Upper lobe of left lung (tissue), 6 donors: ENCODE measurements around the gene TFF1. TPM values are rescaled to one million over a fixed set of nuclear protein-coding genes. Genes with fewer than 3 reads are reported as not detected.

Source experiments
- ATAC-seq, 2 donors: fragments of 200-7000 bp; cut with Tn5 transposase; one replicate each; pipeline ENCODE4 v1.9.1; 2022; ENCODE audit warnings: mild to moderate bottlenecking in 2 of 2, moderate library complexity in 2 of 2; ENCODE audit not compliant: low FRiP score in 2 of 2
- DNase-seq, 2 donors: peaks; one replicate each; pipeline ENCODE4 v3.0.0-alpha.2; 2019 to 2020
- H3K27ac ChIP-seq, 4 donors: fragments of 200-600 bp; sonication (generic); one replicate each; pipeline ENCODE4 v1.5.1; 2016 to 2019
- H3K27me3 ChIP-seq, 4 donors: fragments of 200-600 bp; sonication (generic); one replicate each; pipeline ENCODE4 v1.5.1; 2017 to 2019
- H3K36me3 ChIP-seq, 4 donors: fragments of 200-600 bp; sonication (generic); one replicate each; pipeline ENCODE4 v1.5.1; 2016 to 2019
- H3K4me1 ChIP-seq, 4 donors: fragments of 200-600 bp; sonication (generic); one replicate each; pipeline ENCODE4 v1.5.1; 2018 to 2019
- H3K4me3 ChIP-seq, 4 donors: fragments of 200-600 bp; sonication (generic); one replicate each; pipeline ENCODE4 v1.5.1; 2017 to 2019; ENCODE audit warnings: mild to moderate bottlenecking in 2 of 4, moderate library complexity in 1 of 4
- H3K9me3 ChIP-seq, 4 donors: fragments of 200-600 bp; sonication (generic); one replicate each; pipeline ENCODE4 v1.5.1; 2018 to 2019
- EP300 ChIP-seq, 4 donors: sonication (generic); formaldehyde crosslinking; IDR thresholded peaks; one replicate each; pipeline ENCODE4 v1.5.1; 2017; ENCODE audit warnings: antibody characterized with exemption in 4 of 4, control low read depth in 2 of 4
- POLR2A ChIP-seq, 4 donors: fragments of 450-650 bp; IDR thresholded peaks; one replicate each; pipeline ENCODE4 v1.5.1; 2016 to 2017; ENCODE audit warnings: antibody characterized with exemption in 4 of 4, mild to moderate bottlenecking in 2 of 4
- POLR2AphosphoS5 ChIP-seq, 2 donors: sonication (generic); formaldehyde crosslinking; IDR thresholded peaks; one replicate each; pipeline ENCODE4 v1.5.1; 2017; ENCODE audit warnings: antibody characterized with exemption in 2 of 2
- WGBS, 2 donors: methylation state at CpG; one replicate each; pipeline ENCODE4 v1.1.5; 2017 to 2018; 5-methylcytosine and 5-hydroxymethylcytosine counted together
- total RNA-seq, 6 donors: library from RNA; depleted of rRNA in 4 of 6; stranded (reverse); fragments of >200 nt in 4 of 6; gene quantifications; one replicate each; pipeline versions ENCODE4 v1.1.0 to v1.2.1, GENCODE V29; 2016 to 2021
- TF ChIP-seq, protein P1 (sequence below), 6 experiments: fragments of 450-650 bp in 4 of 6; fragments of 200-600 bp in 2 of 6; sonication (generic) in 2 of 6; IDR thresholded peaks; one replicate each; pipeline ENCODE4 v1.5.1; 2016 to 2019; ENCODE audit warnings: antibody characterized with exemption in 6 of 6
- donor health status: DM: no; HTN: no; CAD: no; lungs with moderate emphysema.
- donor health status: DM: no; HTN: yes; CAD: no; lungs with severe emphysema.

TFF1 gene
- total RNA-seq, 6 donors from 2014 or later, result 0.72 to 0.84 TPM; not detected in 4

DNA sequence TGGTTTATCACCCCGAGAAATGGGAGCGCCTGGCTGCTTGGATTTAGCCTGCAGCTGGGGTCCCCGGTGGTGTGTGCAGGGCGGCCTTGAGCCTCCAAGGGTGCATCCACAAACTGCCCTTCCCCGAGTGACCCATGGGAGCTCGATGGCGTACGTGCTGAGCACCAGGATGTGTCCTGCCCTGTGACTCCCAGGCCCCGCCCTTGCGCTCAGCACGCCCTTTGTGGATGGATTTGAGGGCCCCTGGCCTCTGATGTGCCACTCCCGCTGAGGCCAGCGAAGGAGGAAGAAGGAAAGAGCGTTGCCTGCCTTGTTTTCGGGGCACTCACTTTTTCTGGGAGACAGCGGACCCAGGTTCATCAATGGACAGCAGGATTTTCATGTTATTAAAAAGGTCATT lies 49.4 kb downstream of the TFF1 start:
- Histone ChIP-seq H3K27ac (no peak overlapping the region), H3K4me3 (no peak overlapping the region), H3K4me1 (peaks cover 7 to 26% (median 16%) of the 10 kb centered on the region in 4 donors), H3K27me3 (no peaks in the 10 kb centered on the region), H3K36me3 (no peaks in the 10 kb centered on the region), H3K9me3 (no peaks in the 10 kb centered on the region)
- ATAC-seq (no peak), DNase-seq (peak in 1 of 2 donors; percentile 55)
- TF ChIP-seq, protein P1, sequence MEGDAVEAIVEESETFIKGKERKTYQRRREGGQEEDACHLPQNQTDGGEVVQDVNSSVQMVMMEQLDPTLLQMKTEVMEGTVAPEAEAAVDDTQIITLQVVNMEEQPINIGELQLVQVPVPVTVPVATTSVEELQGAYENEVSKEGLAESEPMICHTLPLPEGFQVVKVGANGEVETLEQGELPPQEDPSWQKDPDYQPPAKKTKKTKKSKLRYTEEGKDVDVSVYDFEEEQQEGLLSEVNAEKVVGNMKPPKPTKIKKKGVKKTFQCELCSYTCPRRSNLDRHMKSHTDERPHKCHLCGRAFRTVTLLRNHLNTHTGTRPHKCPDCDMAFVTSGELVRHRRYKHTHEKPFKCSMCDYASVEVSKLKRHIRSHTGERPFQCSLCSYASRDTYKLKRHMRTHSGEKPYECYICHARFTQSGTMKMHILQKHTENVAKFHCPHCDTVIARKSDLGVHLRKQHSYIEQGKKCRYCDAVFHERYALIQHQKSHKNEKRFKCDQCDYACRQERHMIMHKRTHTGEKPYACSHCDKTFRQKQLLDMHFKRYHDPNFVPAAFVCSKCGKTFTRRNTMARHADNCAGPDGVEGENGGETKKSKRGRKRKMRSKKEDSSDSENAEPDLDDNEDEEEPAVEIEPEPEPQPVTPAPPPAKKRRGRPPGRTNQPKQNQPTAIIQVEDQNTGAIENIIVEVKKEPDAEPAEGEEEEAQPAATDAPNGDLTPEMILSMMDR (IDR thresholded peaks at IDR 0.05), result no peak
- TF ChIP-seq POLR2A (IDR thresholded peaks at IDR 0.05) (no peak), POLR2AphosphoS5 (IDR thresholded peaks at IDR 0.05) (no peak), EP300 (IDR thresholded peaks at IDR 0.05) (no peak)
- 94 to 95% methylated on average over 8 to 16 of the region's 16 CpGs for WGBS, 2 donors

DNA sequence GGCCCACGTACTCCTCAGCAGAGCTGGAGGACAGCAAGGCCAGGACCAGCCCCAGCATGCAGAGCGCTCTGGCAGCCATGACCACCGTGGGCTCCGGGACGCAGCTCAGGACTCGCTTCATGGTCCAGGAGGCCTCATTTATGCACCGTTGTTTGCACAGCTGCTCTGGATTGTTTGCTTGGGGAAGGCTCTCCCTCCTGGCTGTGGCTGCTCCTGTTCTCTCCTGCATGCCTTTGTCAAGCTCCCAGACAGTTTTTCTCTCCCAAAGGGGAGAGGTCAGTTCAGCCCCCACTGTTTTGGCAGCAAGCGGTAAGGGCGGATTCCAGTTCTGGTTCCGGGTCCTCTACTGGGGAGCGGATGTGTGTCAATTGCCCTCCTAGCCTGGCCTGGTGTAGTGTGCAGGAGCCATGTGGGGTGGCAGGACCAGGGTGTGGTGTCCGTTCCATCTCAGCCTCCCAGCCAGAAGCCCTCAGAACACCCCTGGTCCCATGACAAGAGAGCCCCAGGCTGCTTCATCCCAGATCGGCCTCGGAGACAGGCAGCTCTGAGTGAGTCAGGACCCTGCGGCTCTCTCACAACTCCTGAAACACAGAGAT lies 50.9 kb downstream of the TFF1 start, which contains the start of gene TFF3:
TFF3 (minus strand) TSS at position 114 of the 596 bp plus-strand sequence; CDS start at position 79, 35 bp downstream.
- Histone ChIP-seq H3K27me3 (no peaks in the 10 kb centered on the region), H3K4me1 (peaks cover 7 to 26% (median 16%) of the 10 kb centered on the region in 4 donors), H3K36me3 (no peaks in the 10 kb centered on the region), H3K27ac (no peak within 1 kb of the TSS), H3K4me3 (no peak within 1 kb of the TSS), H3K9me3 (no peaks in the 10 kb centered on the region)
- 67 to 74% methylated on average over 8 to 15 of the region's 15 CpGs for WGBS, 2 donors
- TF ChIP-seq, protein P1 (IDR thresholded peaks at IDR 0.05), result no peak
- TF ChIP-seq POLR2A (IDR thresholded peaks at IDR 0.05) (no peak), POLR2AphosphoS5 (IDR thresholded peaks at IDR 0.05) (no peak), EP300 (IDR thresholded peaks at IDR 0.05) (no peak)
- DNase-seq (peak in 1 of 2 donors; percentile 54), ATAC-seq (peak in 1 of 2 donors; percentile 1)

DNA sequence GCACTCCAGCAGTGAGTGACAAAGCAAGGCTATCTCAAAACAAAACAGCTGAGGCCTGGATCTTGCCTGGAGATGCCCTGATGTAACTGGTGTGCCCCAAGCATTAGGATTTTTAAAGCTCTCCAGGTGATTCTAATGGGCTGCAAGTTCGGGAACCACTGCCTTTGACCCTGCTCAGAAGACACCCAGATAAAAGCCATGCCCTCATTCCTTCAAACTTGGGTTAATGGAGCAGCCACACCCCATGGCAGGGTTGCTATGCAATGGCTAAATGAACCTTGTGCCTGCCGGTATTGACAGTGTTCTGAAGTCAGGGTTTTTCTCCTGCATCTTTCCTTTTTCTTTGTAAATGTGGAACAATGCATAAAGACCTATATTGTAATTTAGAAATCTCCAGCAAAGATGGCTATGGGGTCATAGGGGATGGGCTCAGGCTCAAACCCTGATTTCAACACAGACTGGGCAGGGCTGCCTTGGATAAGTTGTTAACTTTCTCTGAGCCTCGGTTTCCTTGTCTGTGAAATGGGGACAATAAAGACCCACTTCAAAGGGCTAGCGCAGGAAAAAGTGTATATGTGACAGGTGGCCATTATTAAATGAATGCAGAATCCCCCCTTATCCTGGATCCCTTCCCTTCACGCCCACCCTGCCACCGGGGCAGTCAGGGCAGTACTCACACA lies 51.6 kb downstream of the TFF1 start:
- Histone ChIP-seq H3K9me3 (no peaks in the 10 kb centered on the region), H3K36me3 (no peaks in the 10 kb centered on the region), H3K4me1 (peaks cover 9 to 27% (median 18%) of the 10 kb centered on the region in 4 donors), H3K4me3 (no peak overlapping the region), H3K27me3 (no peaks in the 10 kb centered on the region), H3K27ac (no peak overlapping the region)
- TF ChIP-seq POLR2AphosphoS5 (IDR thresholded peaks at IDR 0.05) (no peak), POLR2A (IDR thresholded peaks at IDR 0.05) (no peak), EP300 (IDR thresholded peaks at IDR 0.05) (no peak)
- TF ChIP-seq, protein P1 (IDR thresholded peaks at IDR 0.05), result no peak
- 78 to 87% methylated on average over 6 of the region's 6 CpGs for WGBS, 2 donors
- ATAC-seq (no peak), DNase-seq (no peak)

DNA sequence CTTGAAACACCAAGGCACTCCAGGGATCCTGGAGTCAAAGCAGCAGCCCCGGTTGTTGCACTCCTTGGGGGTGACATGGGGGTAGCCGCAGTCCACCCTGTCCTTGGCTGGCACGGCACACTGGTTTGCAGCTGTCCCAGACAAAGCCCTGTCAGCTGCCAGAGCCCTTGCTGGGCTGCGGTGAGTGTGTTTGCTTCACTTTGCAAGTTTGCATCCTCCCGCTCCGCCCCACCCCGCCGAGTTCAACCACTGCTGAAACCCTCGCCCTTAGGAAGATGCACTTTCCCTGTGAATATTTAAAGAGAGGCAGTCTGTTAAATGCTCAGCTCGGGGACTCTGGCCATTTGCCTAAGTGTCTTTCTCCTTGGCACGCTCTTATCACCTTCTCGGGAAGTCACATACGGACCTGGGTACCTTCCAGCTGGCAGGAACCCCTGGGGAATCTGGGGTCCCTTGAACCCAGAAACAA lies 52.8 kb downstream of the TFF1 start:
- Histone ChIP-seq H3K27me3 (no peaks in the 10 kb centered on the region), H3K4me3 (no peak overlapping the region), H3K27ac (no peak overlapping the region), H3K9me3 (no peaks in the 10 kb centered on the region), H3K36me3 (no peaks in the 10 kb centered on the region), H3K4me1 (peaks cover 14 to 25% (median 19%) of the 10 kb centered on the region in 4 donors)
- 26 to 39% methylated on average over 7 to 13 of the region's 13 CpGs for WGBS, 2 donors
- no peak for ATAC-seq
- TF ChIP-seq POLR2A (IDR thresholded peaks at IDR 0.05) (no peak), POLR2AphosphoS5 (IDR thresholded peaks at IDR 0.05) (no peak), EP300 (IDR thresholded peaks at IDR 0.05) (no peak)
- TF ChIP-seq, protein P1 (IDR thresholded peaks at IDR 0.05), result no peak
- peak in 1 of 2 donors; percentile 45 for DNase-seq
